Measurements from ENCODE around the gene SBF1. TPM values are rescaled to one million over a fixed set of nuclear protein-coding genes. Genes with fewer than 3 reads are reported as not detected.

The SBF1 gene
- total RNA-seq, 2 donors from 2014 or later = 41.1 to 57.1 TPM

DNA sequence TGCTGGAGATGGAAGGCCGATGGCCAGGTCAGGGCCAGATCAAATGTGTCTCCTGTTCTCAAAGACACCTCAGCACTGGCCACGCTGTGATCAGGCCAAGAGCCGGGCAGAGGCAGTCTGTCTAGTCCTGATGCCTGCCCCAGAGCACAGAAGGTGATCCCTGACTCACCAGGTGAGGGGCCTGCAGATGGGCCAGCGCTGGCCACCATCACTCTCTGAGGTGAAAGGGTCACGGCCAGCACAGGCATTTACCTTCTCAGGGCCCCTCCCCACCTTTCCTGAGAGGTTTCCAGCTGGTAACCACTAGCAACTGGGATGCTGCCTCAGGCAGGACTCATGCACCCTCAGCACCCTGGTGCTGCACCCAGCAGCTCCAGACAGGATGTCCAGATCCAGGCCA lies 2.9 kb downstream of the SBF1 start:
- Histone ChIP-seq H3K36me3 (peaks cover 6% of the 10 kb centered on the region), H3K4me3 (no peak overlapping the region), H3K9me3 (no peaks in the 10 kb centered on the region), H3K27ac (no peak overlapping the region), H3K4me1 (peaks cover 0 to 65% of the 10 kb centered on the region in 2 donors), H3K27me3 (no peaks in the 10 kb centered on the region)
- DNase-seq (ENCODE audit: low spot score) = no peak
- TF ChIP-seq, protein P1, sequence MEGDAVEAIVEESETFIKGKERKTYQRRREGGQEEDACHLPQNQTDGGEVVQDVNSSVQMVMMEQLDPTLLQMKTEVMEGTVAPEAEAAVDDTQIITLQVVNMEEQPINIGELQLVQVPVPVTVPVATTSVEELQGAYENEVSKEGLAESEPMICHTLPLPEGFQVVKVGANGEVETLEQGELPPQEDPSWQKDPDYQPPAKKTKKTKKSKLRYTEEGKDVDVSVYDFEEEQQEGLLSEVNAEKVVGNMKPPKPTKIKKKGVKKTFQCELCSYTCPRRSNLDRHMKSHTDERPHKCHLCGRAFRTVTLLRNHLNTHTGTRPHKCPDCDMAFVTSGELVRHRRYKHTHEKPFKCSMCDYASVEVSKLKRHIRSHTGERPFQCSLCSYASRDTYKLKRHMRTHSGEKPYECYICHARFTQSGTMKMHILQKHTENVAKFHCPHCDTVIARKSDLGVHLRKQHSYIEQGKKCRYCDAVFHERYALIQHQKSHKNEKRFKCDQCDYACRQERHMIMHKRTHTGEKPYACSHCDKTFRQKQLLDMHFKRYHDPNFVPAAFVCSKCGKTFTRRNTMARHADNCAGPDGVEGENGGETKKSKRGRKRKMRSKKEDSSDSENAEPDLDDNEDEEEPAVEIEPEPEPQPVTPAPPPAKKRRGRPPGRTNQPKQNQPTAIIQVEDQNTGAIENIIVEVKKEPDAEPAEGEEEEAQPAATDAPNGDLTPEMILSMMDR (IDR thresholded peaks at IDR 0.05) = no peak

DNA sequence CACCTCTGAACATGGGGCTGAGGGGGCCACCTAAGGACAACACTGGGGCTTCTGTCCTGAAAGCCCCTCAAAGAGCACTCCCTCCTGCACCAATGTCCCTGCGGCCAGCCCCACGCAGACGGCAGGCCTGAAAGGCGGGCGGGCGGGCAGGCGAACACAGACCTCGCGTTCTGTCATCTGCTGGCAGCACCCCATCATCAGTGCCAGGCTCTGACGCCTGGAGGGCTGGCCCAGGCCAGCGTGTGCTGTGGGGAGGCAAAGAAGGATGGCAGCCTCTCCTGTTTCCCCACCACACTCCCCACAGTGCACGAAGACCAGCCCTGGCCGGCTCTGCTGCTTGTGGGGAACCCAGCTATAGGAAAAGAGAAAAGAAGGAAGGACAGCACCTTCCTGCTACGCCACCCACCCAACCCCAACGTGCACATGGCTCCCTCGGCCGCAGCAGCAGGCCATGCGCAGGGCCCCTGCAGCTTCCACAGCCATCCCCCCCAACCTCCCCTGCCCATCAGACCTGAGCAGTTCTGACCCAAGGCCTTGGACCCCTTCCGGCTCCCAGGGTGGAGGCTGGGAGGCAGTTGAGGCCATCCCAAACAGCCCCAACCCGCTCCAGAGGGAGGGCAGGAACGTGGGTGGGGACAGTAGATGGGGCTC lies 3.5 kb downstream of the SBF1 start:
- Histone ChIP-seq H3K9me3 (no peaks in the 10 kb centered on the region), H3K36me3 (peaks cover 12% of the 10 kb centered on the region), H3K27ac (no peak overlapping the region), H3K27me3 (no peaks in the 10 kb centered on the region), H3K4me3 (no peak overlapping the region), H3K4me1 (peaks cover 0 to 65% of the 10 kb centered on the region in 2 donors)
- TF ChIP-seq, protein P1 (IDR thresholded peaks at IDR 0.05) = no peak
- no peak for DNase-seq (ENCODE audit: low spot score)

DNA sequence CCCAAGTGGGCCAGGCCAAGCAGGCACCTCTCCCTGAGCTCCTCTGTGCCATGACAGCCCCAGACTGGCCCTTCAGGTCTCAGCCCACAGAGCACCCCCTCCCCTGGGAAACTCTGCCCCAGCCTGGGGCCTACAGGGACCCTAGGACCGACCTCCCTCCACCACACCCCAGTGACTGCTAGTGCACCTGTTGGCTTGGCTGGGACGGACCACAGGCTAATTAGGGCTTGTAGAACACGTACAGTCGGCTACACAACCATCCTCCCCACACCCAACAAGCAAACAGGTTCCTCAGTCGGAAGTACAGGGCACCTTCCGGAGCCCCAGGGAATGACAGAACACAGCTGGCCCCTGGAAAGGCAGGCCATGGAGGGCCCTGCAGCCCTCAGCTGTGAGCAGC lies 4.3 kb downstream of the SBF1 start:
- Histone ChIP-seq H3K4me1 (peaks cover 0 to 65% of the 10 kb centered on the region in 2 donors), H3K9me3 (no peaks in the 10 kb centered on the region), H3K27ac (no peak overlapping the region), H3K4me3 (no peak overlapping the region), H3K27me3 (no peaks in the 10 kb centered on the region), H3K36me3 (peaks cover 21% of the 10 kb centered on the region)
- no peak for DNase-seq (ENCODE audit: low spot score)
- TF ChIP-seq, protein P1 (IDR thresholded peaks at IDR 0.05) = no peak

DNA sequence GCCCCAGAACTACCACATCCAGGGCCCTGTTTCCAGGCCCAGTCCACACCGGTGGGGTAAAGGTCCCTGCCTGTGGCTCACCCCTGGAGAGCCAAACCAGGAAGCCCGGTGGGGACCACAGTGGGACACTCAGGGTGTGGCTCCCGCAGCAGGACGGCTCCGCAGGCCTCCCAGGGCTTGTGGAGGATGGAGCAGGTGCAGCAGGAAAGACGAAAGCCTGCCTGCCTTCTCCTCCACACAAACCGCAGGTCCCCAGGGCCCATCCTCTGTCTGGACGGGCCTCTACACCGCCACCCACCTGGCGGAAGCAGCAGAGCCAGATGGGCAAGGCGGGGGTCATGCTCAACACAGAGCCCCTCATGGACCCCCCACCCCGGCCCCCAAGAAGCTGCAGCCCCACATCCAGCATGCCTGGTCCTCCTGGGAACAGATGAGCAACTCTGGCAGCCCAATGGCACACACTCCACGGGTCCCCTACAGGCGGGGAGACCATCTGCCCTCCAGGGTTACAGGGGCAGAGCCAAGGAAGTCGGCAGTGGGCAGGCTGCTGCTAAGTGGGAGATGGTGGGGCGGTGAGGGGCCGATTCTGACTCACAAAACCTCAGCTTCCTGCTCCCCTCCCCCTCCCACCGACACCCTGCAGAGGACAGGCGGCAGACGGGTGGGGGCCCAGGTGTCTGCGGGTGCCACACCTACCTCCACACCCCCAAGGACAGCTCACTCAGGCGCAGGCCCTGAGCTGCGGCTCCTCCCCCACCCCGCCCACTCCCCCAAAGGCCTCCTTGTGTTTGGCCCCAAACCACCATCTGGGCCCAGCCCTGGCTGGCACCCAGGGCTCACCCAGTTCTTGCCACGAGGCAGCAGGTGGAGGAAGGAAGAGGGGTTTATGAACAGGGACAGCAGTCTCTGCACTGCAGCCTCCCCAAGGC lies 5.2 kb downstream of the SBF1 start:
- H3K4me1 ChIP-seq = peaks cover 0 to 61% of the 10 kb centered on the region in 2 donors
- H3K36me3 ChIP-seq = peaks cover 29% of the 10 kb centered on the region
- TF ChIP-seq, protein P1 (IDR thresholded peaks at IDR 0.05) = no peak
- no peaks in the 10 kb centered on the region for H3K9me3 ChIP-seq
- no peaks in the 10 kb centered on the region for H3K27me3 ChIP-seq
- no peak for DNase-seq (ENCODE audit: low spot score)
- H3K27ac ChIP-seq = no peak overlapping the region
- no peak overlapping the region for H3K4me3 ChIP-seq

DNA sequence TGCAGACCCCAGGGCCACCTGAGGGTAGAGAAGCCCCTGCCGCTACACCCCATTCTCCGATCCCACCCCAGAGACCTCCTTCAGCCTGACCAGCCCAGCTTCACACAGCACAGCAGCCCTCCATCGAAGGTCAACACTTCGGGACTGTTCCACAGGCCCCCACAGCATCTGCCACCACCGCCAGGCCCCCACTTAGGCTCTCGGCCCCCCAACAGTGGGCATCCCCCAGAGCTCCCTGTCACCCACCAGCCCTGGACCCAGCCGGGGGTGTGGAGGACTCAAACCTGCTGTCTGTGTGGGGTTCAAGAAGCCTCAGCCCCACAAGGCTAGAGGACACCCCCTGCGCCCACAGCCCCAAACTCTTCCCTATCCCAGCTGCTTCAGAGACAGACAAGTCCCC lies 6.2 kb downstream of the SBF1 start:
- DNase-seq (ENCODE audit: low spot score) = no peak
- TF ChIP-seq, protein P1 (IDR thresholded peaks at IDR 0.05) = no peak
- H3K36me3 ChIP-seq = peaks cover 39% of the 10 kb centered on the region
- no peaks in the 10 kb centered on the region for H3K9me3 ChIP-seq
- no peaks in the 10 kb centered on the region for H3K27me3 ChIP-seq
- no peak overlapping the region for H3K4me3 ChIP-seq
- H3K4me1 ChIP-seq = peaks cover 0 to 55% of the 10 kb centered on the region in 2 donors
- no peak overlapping the region for H3K27ac ChIP-seq
